IMR-90 (cell line): ENCODE data around the gene GRIN1.

Experiments
- BHLHE40 ChIP-seq: fragments of 150-350 bp; IDR thresholded peaks from 2 replicates; pipeline ENCODE4 v1.6.1; 2016; ENCODE audit warnings: mild to moderate bottlenecking, low read depth, low read length
- CEBPB ChIP-seq: IDR thresholded peaks from 2 replicates; pipeline ENCODE4 v1.6.1; 2012; ENCODE audit warnings: low read depth, low read length, improper control_type of control experiment
- CTCF ChIP-seq: conservative IDR thresholded peaks from 2 replicates; pipeline ENCODE4 v1.5.1; 2012; ENCODE audit warnings: mild to moderate bottlenecking, low read depth, low read length, improper control_type of control experiment
- MAFK ChIP-seq: IDR thresholded peaks from 2 replicates; pipeline ENCODE4 v1.6.1; 2012; ENCODE audit warnings: low read depth, low read length, improper control_type of control experiment
- MAZ ChIP-seq: IDR thresholded peaks from 2 replicates; pipeline ENCODE4 v1.6.1; 2012; ENCODE audit warnings: low read depth, mild to moderate bottlenecking, low read length, improper control_type of control experiment, moderate library complexity, borderline replicate concordance
- MXI1 ChIP-seq: IDR thresholded peaks from 2 replicates; pipeline ENCODE4 v1.6.1; 2012; ENCODE audit warnings: low read depth, mild to moderate bottlenecking, low read length, moderate library complexity, borderline replicate concordance
- POLR2A ChIP-seq: IDR thresholded peaks from 2 replicates; pipeline ENCODE4 v1.6.1; 2012; ENCODE audit warnings: mild to moderate bottlenecking, low read depth, low read length
- RAD21 ChIP-seq: IDR thresholded peaks from 2 replicates; pipeline ENCODE4 v1.6.1; 2012; ENCODE audit warnings: low read length, improper control_type of control experiment
- RFX5 ChIP-seq: IDR thresholded peaks from 2 replicates; pipeline ENCODE4 v1.8.0; 2012; ENCODE audit warnings: low read depth, mild to moderate bottlenecking, low read length, moderate library complexity
- SMC3 ChIP-seq: fragments of 150-350 bp; IDR thresholded peaks from 2 replicates; pipeline ENCODE4 v1.6.1; 2016; ENCODE audit warnings: low read depth, mild to moderate bottlenecking, antibody characterized with exemption, low read length, moderate library complexity
- USF2 ChIP-seq: fragments of 150-350 bp; IDR thresholded peaks from 2 replicates; pipeline ENCODE4 v1.6.1; 2017; ENCODE audit warnings: mild to moderate bottlenecking, antibody characterized with exemption, low read length, low read depth

- no peak for TF ChIP-seq BHLHE40
- TF ChIP-seq CTCF = peak; percentile 47
- TF ChIP-seq POLR2A = no peak
- no peak for TF ChIP-seq USF2
- no peak for TF ChIP-seq MAFK
- no peak for TF ChIP-seq RFX5
- no peak for TF ChIP-seq SMC3
- TF ChIP-seq RAD21 = peak; percentile 35; the same call in 1 of the 2 replicates
- TF ChIP-seq MAZ = no peak
- TF ChIP-seq MXI1 = no peak
- no peak for TF ChIP-seq CEBPB
Measured at GRCh38 chr9:137176302-137177182, 37.6 kb downstream of the GRIN1 start.
